Gastroesophageal sphincter (tissue), 3 donors: ENCODE measurements around the gene CYP26B1.

Source experiments
- EP300 ChIP-seq: sonication (generic); formaldehyde crosslinking; IDR thresholded peaks from one replicate; pipeline ENCODE4 v1.6.1; 2017; ENCODE audit warnings: antibody characterized with exemption, mild to moderate bottlenecking
- POLR2A ChIP-seq, 2 donors: fragments of 450-650 bp; IDR thresholded peaks; one replicate each; pipeline ENCODE4 v1.6.1; 2017; ENCODE audit warnings: antibody characterized with exemption in 2 of 2, mild to moderate bottlenecking in 2 of 2, moderate library complexity in 1 of 2
- POLR2AphosphoS5 ChIP-seq: sonication (generic); formaldehyde crosslinking; IDR thresholded peaks from one replicate; pipeline ENCODE4 v1.6.1; 2017; ENCODE audit warnings: antibody characterized with exemption
- TF ChIP-seq, protein P1 (sequence below), 4 experiments: fragments of 200-600 bp in 2 of 4; fragments of 450-650 bp in 2 of 4; sonication (generic) in 1 of 4; IDR thresholded peaks; one replicate each; pipeline ENCODE4 v1.5.1; 2017 to 2019; ENCODE audit warnings: antibody characterized with exemption in 4 of 4, mild to moderate bottlenecking in 2 of 4, moderate library complexity in 2 of 4

DNA sequence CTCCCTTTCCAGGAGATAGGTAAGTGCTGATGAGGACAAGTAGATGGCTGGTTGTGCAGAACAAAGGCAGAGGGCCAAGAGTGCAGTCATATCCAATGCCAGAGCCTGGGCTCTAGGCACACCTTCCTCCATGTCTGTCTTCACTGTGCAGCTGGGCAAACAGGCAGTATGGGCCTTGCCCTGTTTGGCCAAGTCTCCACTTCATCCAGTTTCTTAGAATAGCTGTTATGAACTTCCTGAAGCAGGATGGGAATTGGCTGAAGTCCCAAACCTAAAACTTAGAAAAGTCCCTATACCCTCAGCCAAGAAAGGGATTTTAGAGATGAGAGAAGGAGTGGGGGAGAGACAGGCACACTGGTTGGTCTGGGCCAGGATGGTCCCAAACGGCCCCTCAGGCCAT, 37.5 kb upstream of the CYP26B1 start:
- TF ChIP-seq, protein P1, sequence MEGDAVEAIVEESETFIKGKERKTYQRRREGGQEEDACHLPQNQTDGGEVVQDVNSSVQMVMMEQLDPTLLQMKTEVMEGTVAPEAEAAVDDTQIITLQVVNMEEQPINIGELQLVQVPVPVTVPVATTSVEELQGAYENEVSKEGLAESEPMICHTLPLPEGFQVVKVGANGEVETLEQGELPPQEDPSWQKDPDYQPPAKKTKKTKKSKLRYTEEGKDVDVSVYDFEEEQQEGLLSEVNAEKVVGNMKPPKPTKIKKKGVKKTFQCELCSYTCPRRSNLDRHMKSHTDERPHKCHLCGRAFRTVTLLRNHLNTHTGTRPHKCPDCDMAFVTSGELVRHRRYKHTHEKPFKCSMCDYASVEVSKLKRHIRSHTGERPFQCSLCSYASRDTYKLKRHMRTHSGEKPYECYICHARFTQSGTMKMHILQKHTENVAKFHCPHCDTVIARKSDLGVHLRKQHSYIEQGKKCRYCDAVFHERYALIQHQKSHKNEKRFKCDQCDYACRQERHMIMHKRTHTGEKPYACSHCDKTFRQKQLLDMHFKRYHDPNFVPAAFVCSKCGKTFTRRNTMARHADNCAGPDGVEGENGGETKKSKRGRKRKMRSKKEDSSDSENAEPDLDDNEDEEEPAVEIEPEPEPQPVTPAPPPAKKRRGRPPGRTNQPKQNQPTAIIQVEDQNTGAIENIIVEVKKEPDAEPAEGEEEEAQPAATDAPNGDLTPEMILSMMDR (IDR thresholded peaks at IDR 0.05): no peak
- TF ChIP-seq POLR2AphosphoS5: no peak
- TF ChIP-seq POLR2A (IDR thresholded peaks at IDR 0.05): no peak
- TF ChIP-seq EP300: no peak
